Aortic smooth muscle cell (primary cell): ENCODE measurements around the gene ZNF700. TPM values are rescaled to one million over a fixed set of nuclear protein-coding genes. Genes with fewer than 3 reads are reported as not detected.

ENCODE experiments used
- total RNA-seq: library from RNA; depleted of rRNA; stranded (reverse); fragments of >200 nt; gene quantifications from 2 replicates; pipeline ENCODE4 v1.2.3, GENCODE V29; 2014

The ZNF700 gene
- total RNA-seq = 7.9 and 8.2 TPM in 2 replicates

GRCh38 chr19:11924886-11925650, at the start of gene ZNF700:
Gene ZNF700, plus strand, starts transcription at chr19:11925107. Its CDS starts 104 bp downstream, at chr19:11925211.

GRCh38 chr19:11887611-11888531, 37.0 kb upstream of the ZNF700 start, which contains the start of gene ZNF69:
Gene ZNF69, plus strand, starts transcription at chr19:11887782. Its CDS starts 142 bp downstream, at chr19:11887924.

GRCh38 chr19:11964858-11965645, 40.1 kb downstream of the ZNF700 start, which contains the start of gene ZNF763:
Gene ZNF763, plus strand, starts transcription at chr19:11965040. Its CDS starts 169 bp downstream, at chr19:11965209.

Other genes with a start within 250 kb of the ZNF700 start
- 4.6 and 5.3 TPM in 2 replicates for gene ZNF823, start 186.2 kb upstream of the ZNF700 start, total RNA-seq
- 18.6 and 20.5 TPM in 2 replicates for gene ZNF441, start 158.1 kb upstream of the ZNF700 start, total RNA-seq
- 3.0 and 5.0 TPM in 2 replicates for gene ZNF491, start 126.6 kb upstream of the ZNF700 start, total RNA-seq
- 8.3 and 8.8 TPM in 2 replicates for gene ZNF440, start 110.8 kb upstream of the ZNF700 start, total RNA-seq
- gene ZNF439, start 76.4 kb upstream of the ZNF700 start, total RNA-seq = 6.7 and 7.4 TPM in 2 replicates
- gene ZNF69, start 37.3 kb upstream of the ZNF700 start, total RNA-seq = 3.6 and 4.7 TPM in 2 replicates
- 2.4 TPM in 2 replicates for gene ZNF763, start 39.9 kb downstream of the ZNF700 start, total RNA-seq
- gene ZNF433, start 110.6 kb downstream of the ZNF700 start, total RNA-seq = 6.1 and 7.9 TPM in 2 replicates
- 0.06 and 0.26 TPM in 2 replicates for gene ZNF878, start 127.9 kb downstream of the ZNF700 start, total RNA-seq
- 7.5 and 9.8 TPM in 2 replicates for gene ZNF844, start 139.6 kb downstream of the ZNF700 start, total RNA-seq
- 4.3 and 4.9 TPM in 2 replicates for gene ZNF20, start 215.2 kb downstream of the ZNF700 start, total RNA-seq
- 14.0 and 15.3 TPM in 2 replicates for gene ZNF625, start 231.6 kb downstream of the ZNF700 start, total RNA-seq
- gene ZNF136, start 238.0 kb downstream of the ZNF700 start, total RNA-seq = 7.3 and 7.8 TPM in 2 replicates